ENCODE results near the gene NUDT6.

NUDT6 gene

GRCh38 chr4:122900314-122900713 lies 22.1 kb downstream of the NUDT6 start:
- POLR2A ChIA-PET = no interaction called here
- CTCF ChIA-PET = no interaction called here
- DNase-seq (ENCODE audit: extremely low spot score) = no peak
- no peak for TF ChIP-seq CTCF (IDR thresholded peaks at IDR 0.05; ENCODE audit: control extremely low read depth, extremely low read depth, low read depth, missing control alignments)

- ChIA-PET CTCF (no interaction called here), POLR2A (no interaction called here)
- no peak for TF ChIP-seq CTCF (IDR thresholded peaks at IDR 0.05; ENCODE audit: control extremely low read depth, extremely low read depth, low read depth, missing control alignments)
- DNase-seq (ENCODE audit: extremely low spot score) = no peak
Observed at GRCh38 chr4:122899682-122900081, 22.7 kb downstream of the NUDT6 start.

- ChIA-PET POLR2A (no interaction called here), CTCF (no interaction called here)
- DNase-seq (ENCODE audit: extremely low spot score) = no peak
- no peak for TF ChIP-seq CTCF (IDR thresholded peaks at IDR 0.05; ENCODE audit: control extremely low read depth, extremely low read depth, low read depth, missing control alignments)
Observed at GRCh38 chr4:122898370-122899150, 23.8 kb downstream of the NUDT6 start.

GRCh38 chr4:122896270-122896669 lies 26.1 kb downstream of the NUDT6 start:
- TF ChIP-seq CTCF (IDR thresholded peaks at IDR 0.05; ENCODE audit: control extremely low read depth, extremely low read depth, low read depth, missing control alignments) = no peak
- DNase-seq (ENCODE audit: extremely low spot score) = no peak
- CTCF ChIA-PET = interaction anchor here (1.2 kb wide), 1 partner anchor 11 kb away, joined by 4 read pairs; no protein-coding TSS in a partner anchor
- POLR2A ChIA-PET = no interaction called here

GRCh38 chr4:122895336-122895995 lies 26.9 kb downstream of the NUDT6 start:
- POLR2A ChIA-PET = no interaction called here
- CTCF ChIA-PET = no interaction called here
- TF ChIP-seq CTCF (IDR thresholded peaks at IDR 0.05; ENCODE audit: control extremely low read depth, extremely low read depth, low read depth, missing control alignments) = no peak
- DNase-seq (ENCODE audit: extremely low spot score) = no peak

GRCh38 chr4:122894827-122895226 lies 27.6 kb downstream of the NUDT6 start:
- POLR2A ChIA-PET = no interaction called here
- CTCF ChIA-PET = no interaction called here
- no peak for TF ChIP-seq CTCF (IDR thresholded peaks at IDR 0.05; ENCODE audit: control extremely low read depth, extremely low read depth, low read depth, missing control alignments)
- DNase-seq (ENCODE audit: extremely low spot score) = no peak
